ENCODE results near the gene RGS2.

RGS2 gene, protein sequence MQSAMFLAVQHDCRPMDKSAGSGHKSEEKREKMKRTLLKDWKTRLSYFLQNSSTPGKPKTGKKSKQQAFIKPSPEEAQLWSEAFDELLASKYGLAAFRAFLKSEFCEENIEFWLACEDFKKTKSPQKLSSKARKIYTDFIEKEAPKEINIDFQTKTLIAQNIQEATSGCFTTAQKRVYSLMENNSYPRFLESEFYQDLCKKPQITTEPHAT

DNA sequence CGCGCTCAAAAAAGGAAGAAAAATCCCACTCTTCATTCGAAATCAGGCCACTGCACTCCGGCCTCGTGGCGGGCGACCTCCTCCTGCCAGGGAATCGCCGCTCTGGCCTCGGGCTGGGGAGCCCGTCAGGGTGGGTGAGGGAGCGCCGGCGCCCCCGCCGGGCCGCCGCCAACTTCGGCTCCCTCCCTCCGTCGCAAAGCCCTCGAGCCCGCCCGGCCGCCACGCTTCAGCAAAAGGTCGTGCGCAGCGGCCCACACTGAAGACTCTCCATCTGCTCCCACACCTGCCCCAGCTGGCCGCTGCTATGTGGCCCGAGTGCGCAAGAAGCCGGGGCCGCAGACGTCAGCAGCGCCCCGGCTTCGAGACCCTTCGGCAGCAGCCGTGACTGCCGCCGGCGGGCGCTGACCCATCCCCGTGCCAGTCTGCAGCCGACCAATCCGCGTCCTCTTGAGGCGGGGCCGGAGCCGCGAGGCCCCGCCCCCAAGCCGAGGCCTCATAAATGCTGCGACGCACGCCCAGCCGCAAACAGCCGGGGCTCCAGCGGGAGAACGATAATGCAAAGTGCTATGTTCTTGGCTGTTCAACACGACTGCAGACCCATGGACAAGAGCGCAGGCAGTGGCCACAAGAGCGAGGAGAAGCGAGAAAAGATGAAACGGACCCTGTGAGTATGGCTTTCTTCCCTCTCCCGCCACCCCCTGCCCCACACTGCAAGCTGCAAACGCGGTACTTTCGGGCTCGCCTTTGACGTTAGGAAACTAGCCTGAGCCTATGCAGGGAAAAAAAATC lies at the start of gene RGS2:
Gene RGS2, plus strand, starts transcription at position 522 of the 789 bp plus-strand sequence. Its CDS starts 33 bp downstream, at position 555.
- peak; percentile 68; the same call in 1 of the 2 replicates for TF ChIP-seq ELF4 (IDR thresholded peaks at IDR 0.05)
- TF ChIP-seq SUZ12 (IDR thresholded peaks at IDR 0.05), result no peak
- TF ChIP-seq ZNF384 (IDR thresholded peaks at IDR 0.05), result no peak
- peak; percentile 41; the same call in 1 of the 2 replicates for TF ChIP-seq FOXM1 (IDR thresholded peaks at IDR 0.05; ENCODE audit: borderline replicate concordance)
- TF ChIP-seq, protein P1, sequence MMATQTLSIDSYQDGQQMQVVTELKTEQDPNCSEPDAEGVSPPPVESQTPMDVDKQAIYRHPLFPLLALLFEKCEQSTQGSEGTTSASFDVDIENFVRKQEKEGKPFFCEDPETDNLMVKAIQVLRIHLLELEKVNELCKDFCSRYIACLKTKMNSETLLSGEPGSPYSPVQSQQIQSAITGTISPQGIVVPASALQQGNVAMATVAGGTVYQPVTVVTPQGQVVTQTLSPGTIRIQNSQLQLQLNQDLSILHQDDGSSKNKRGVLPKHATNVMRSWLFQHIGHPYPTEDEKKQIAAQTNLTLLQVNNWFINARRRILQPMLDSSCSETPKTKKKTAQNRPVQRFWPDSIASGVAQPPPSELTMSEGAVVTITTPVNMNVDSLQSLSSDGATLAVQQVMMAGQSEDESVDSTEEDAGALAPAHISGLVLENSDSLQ (IDR thresholded peaks at IDR 0.05), result peak; percentile 73
- peak; percentile 95 for TF ChIP-seq L3MBTL2 (conservative IDR thresholded peaks at IDR 0.05)
- 0 out of 2 replicates have a peak, but pooled peaks have one; percentile 30 for TF ChIP-seq HDGF (IDR thresholded peaks at IDR 0.05; ENCODE audit: borderline replicate concordance)
- TF ChIP-seq LEF1 (IDR thresholded peaks at IDR 0.05; ENCODE audit: borderline replicate concordance), result no peak
- DNase-seq (ENCODE audit: extremely low spot score), result peak; percentile 97
- POLR2A ChIA-PET, result interaction anchor here (1.9 kb wide), 1 partner anchor 250 kb away, joined by 6 read pairs; the partner anchor contains the start of gene UCHL5
- CTCF ChIA-PET, result interaction anchor here (0.6 to 1.1 kb wide), 3 partner anchors 25 to 710 kb away, joined by 3 to 7 read pairs (median 4); no protein-coding TSS in a partner anchor

DNA sequence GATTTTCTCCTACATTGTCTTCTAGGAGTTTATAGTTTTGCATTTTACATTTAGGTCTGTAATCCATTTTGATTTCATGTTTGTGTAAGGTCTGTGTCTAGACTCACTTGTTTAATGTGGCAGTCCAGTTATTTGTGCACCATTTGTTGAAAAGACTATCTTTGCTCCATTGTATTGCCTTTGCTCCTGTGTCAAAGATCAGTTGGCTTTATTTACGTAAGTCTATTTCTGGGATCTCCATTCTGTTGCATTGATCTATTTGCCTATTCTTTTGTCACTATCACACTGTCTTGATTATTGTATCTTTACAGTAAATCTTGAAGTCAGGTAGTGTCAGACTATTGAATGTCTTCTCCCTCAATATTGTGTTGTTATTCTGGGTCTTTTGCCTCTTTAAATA lies 49.7 kb upstream of the RGS2 start:
- no peak for DNase-seq (ENCODE audit: extremely low spot score)
- TF ChIP-seq L3MBTL2 (conservative IDR thresholded peaks at IDR 0.05) (no peak), BHLHE40 (IDR thresholded peaks at IDR 0.05; ENCODE audit: borderline replicate concordance) (no peak), LEF1 (IDR thresholded peaks at IDR 0.05; ENCODE audit: borderline replicate concordance) (no peak), HDGF (IDR thresholded peaks at IDR 0.05; ENCODE audit: borderline replicate concordance) (no peak), SUZ12 (IDR thresholded peaks at IDR 0.05) (no peak), TARDBP (IDR thresholded peaks at IDR 0.05) (no peak), SP1 (IDR thresholded peaks at IDR 0.05) (no peak), NFRKB (IDR thresholded peaks at IDR 0.05) (no peak), ARNT (IDR thresholded peaks at IDR 0.05) (no peak), CTBP1 (IDR thresholded peaks at IDR 0.05; ENCODE audit: borderline replicate concordance) (no peak), ELF4 (IDR thresholded peaks at IDR 0.05) (no peak), ZNF384 (IDR thresholded peaks at IDR 0.05) (no peak), FOXK2 (IDR thresholded peaks at IDR 0.05) (no peak), FOXM1 (IDR thresholded peaks at IDR 0.05; ENCODE audit: borderline replicate concordance) (no peak), FOXA1 (IDR thresholded peaks at IDR 0.05) (no peak)
- TF ChIP-seq, protein P1 (IDR thresholded peaks at IDR 0.05), result no peak
- CTCF ChIA-PET, result no interaction called here
- POLR2A ChIA-PET, result no interaction called here

DNA sequence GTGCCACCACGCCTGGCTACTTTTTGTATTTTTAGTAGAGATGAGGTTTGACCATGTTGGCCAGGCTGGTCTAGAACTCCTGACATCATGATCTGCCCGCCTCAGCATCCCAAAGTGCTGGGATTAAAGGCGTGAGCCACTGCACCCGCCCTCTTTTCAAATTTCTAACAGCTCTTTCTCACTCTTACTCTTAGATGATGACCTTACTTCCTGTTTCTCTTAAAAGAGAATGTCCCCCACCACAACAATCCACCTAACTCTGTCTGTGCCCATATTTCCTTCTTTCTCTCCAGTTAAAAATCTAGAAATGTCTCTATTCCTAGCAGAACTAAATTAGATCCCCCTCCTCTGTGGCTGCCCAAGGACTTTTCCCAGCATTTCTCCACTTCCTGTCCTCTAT lies 46.6 kb upstream of the RGS2 start:
- DNase-seq (ENCODE audit: extremely low spot score), result no peak
- CTCF ChIA-PET, result no interaction called here
- TF ChIP-seq FOXA1 (IDR thresholded peaks at IDR 0.05), result no peak
- TF ChIP-seq BHLHE40 (IDR thresholded peaks at IDR 0.05; ENCODE audit: borderline replicate concordance), result no peak
- no peak for TF ChIP-seq ARNT (IDR thresholded peaks at IDR 0.05)
- no peak for TF ChIP-seq SUZ12 (IDR thresholded peaks at IDR 0.05)
- TF ChIP-seq L3MBTL2 (conservative IDR thresholded peaks at IDR 0.05), result no peak
- no peak for TF ChIP-seq SP1 (IDR thresholded peaks at IDR 0.05)
- no peak for TF ChIP-seq NFRKB (IDR thresholded peaks at IDR 0.05)
- no peak for TF ChIP-seq HDGF (IDR thresholded peaks at IDR 0.05; ENCODE audit: borderline replicate concordance)
- TF ChIP-seq FOXK2 (IDR thresholded peaks at IDR 0.05), result no peak
- TF ChIP-seq ZNF384 (IDR thresholded peaks at IDR 0.05), result no peak
- TF ChIP-seq CTBP1 (IDR thresholded peaks at IDR 0.05; ENCODE audit: borderline replicate concordance), result no peak
- no peak for TF ChIP-seq LEF1 (IDR thresholded peaks at IDR 0.05; ENCODE audit: borderline replicate concordance)
- TF ChIP-seq ELF4 (IDR thresholded peaks at IDR 0.05), result no peak
- TF ChIP-seq FOXM1 (IDR thresholded peaks at IDR 0.05; ENCODE audit: borderline replicate concordance), result no peak
- TF ChIP-seq, protein P1 (IDR thresholded peaks at IDR 0.05), result no peak
- no peak for TF ChIP-seq TARDBP (IDR thresholded peaks at IDR 0.05)
- POLR2A ChIA-PET, result no interaction called here

DNA sequence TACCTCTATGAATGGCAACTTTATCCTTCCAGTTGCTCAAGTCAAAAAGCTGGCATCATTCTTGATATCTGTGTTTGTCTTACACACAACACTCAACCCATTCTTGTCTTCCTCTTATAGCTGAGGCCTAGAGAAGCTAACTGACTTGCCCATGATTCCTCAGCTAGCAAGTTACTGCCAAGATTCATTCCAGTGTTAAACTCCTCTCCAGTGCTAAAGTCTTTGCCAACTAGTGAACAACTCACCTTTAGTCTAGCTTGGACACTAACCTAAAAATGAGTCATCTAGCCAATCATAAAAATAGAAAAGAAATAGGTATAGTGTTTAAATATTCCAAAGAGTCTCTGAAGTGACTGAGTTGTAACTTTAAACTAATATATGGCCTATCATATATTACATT lies 45.6 kb upstream of the RGS2 start:
- ChIA-PET POLR2A (no interaction called here), CTCF (no interaction called here)
- TF ChIP-seq FOXA1 (IDR thresholded peaks at IDR 0.05) (no peak), TARDBP (IDR thresholded peaks at IDR 0.05) (no peak), ARNT (IDR thresholded peaks at IDR 0.05) (no peak), SUZ12 (IDR thresholded peaks at IDR 0.05) (no peak), SP1 (IDR thresholded peaks at IDR 0.05) (no peak), LEF1 (IDR thresholded peaks at IDR 0.05; ENCODE audit: borderline replicate concordance) (no peak), CTBP1 (IDR thresholded peaks at IDR 0.05; ENCODE audit: borderline replicate concordance) (no peak), ZNF384 (IDR thresholded peaks at IDR 0.05) (no peak), FOXK2 (IDR thresholded peaks at IDR 0.05) (no peak), HDGF (IDR thresholded peaks at IDR 0.05; ENCODE audit: borderline replicate concordance) (no peak), L3MBTL2 (conservative IDR thresholded peaks at IDR 0.05) (no peak), FOXM1 (IDR thresholded peaks at IDR 0.05; ENCODE audit: borderline replicate concordance) (no peak), NFRKB (IDR thresholded peaks at IDR 0.05) (no peak), BHLHE40 (IDR thresholded peaks at IDR 0.05; ENCODE audit: borderline replicate concordance) (no peak)
- TF ChIP-seq, protein P1 (IDR thresholded peaks at IDR 0.05), result no peak
- no peak for DNase-seq (ENCODE audit: extremely low spot score)
